ENCODE results near the gene CGREF1.

- TF ChIP-seq CTCF (IDR thresholded peaks at IDR 0.05; ENCODE audit: insufficient read depth, low read length) = no peak
- no peak for TF ChIP-seq SPI1 (IDR thresholded peaks at IDR 0.05; ENCODE audit: borderline replicate concordance, low read depth)
Observed at GRCh38 chr2:27085673-27086089, 33.2 kb downstream of the CGREF1 start.

Data from HL-60 (cell line).